H9 (cell line): ENCODE measurements around the gene ME3. TPM values are rescaled to one million over a fixed set of nuclear protein-coding genes. Genes with fewer than 3 reads are reported as not detected.
"Not testable (repeated sequence)": the region's sequence is repeated elsewhere in the genome, so short reads cannot be mapped to it uniquely, and the experiment has no call there.

Experiments
- DNase-seq: peaks from one replicate; pipeline ENCODE4 v3.0.0-alpha.2; 2017
- H2AFZ ChIP-seq: one replicate; pipeline ENCODE4 v1.6.1; 2013; ENCODE audit warnings: mild to moderate bottlenecking, low read length, control low read depth, moderate library complexity
- H2AK5ac ChIP-seq: 2 replicates; pipeline ENCODE4 v1.6.1; 2013; ENCODE audit warnings: low read length, control low read depth, mixed read lengths; ENCODE audit not compliant: insufficient read length
- H2BK120ac ChIP-seq: one replicate; pipeline ENCODE4 v1.6.1; 2013; ENCODE audit warnings: low read depth, mild to moderate bottlenecking, low read length, control low read depth, inconsistent platforms; ENCODE audit not compliant: poor library complexity, severe bottlenecking
- H2BK12ac ChIP-seq: 2 replicates; pipeline ENCODE4 v1.6.1; 2013; ENCODE audit warnings: low read length, control low read depth, mixed read lengths, low read depth; ENCODE audit not compliant: insufficient read length
- H2BK15ac ChIP-seq: 2 replicates; pipeline ENCODE4 v1.6.1; 2013; ENCODE audit warnings: low read depth, low read length, control low read depth
- H2BK20ac ChIP-seq: one replicate; pipeline ENCODE4 v1.6.1; 2013; ENCODE audit warnings: low read depth, mild to moderate bottlenecking, low read length, control low read depth, inconsistent platforms; ENCODE audit not compliant: poor library complexity, severe bottlenecking
- H2BK5ac ChIP-seq: 2 replicates; pipeline ENCODE4 v1.6.1; 2013; ENCODE audit warnings: low read length, control low read depth, mixed read lengths; ENCODE audit not compliant: insufficient read length
- H3K14ac ChIP-seq: 2 replicates; pipeline ENCODE4 v1.6.1; 2013; ENCODE audit warnings: low read length, control low read depth; ENCODE audit not compliant: insufficient read depth
- H3K18ac ChIP-seq: 2 replicates; pipeline ENCODE4 v1.6.1; 2013; ENCODE audit warnings: low read depth, mild to moderate bottlenecking, mixed read lengths, low read length, control low read depth; ENCODE audit not compliant: insufficient read length
- H3K23ac ChIP-seq: 2 replicates; pipeline ENCODE4 v1.6.1; 2013; ENCODE audit warnings: low read length, control low read depth, mixed read lengths, low read depth; ENCODE audit not compliant: insufficient read length
- H3K23me2 ChIP-seq: 2 replicates; pipeline ENCODE4 v1.6.1; 2013; ENCODE audit warnings: low read depth, mild to moderate bottlenecking, mixed read lengths, low read length, control low read depth; ENCODE audit not compliant: insufficient read length, poor library complexity, severe bottlenecking
- H3K27ac ChIP-seq: 2 replicates; pipeline ENCODE4 v1.5.1; 2013; ENCODE audit warnings: low read length, control low read depth, mixed read lengths, low read depth; ENCODE audit not compliant: insufficient read length
- H3K27me3 ChIP-seq: 2 replicates; pipeline ENCODE4 v1.6.1; 2013; ENCODE audit warnings: low read length, control low read depth, inconsistent platforms; ENCODE audit not compliant: insufficient read depth
- H3K4ac ChIP-seq: 2 replicates; pipeline ENCODE4 v1.6.1; 2013; ENCODE audit warnings: low read depth, mild to moderate bottlenecking, control low read depth, inconsistent platforms, low read length, moderate library complexity
- H3K4me1 ChIP-seq: 2 replicates; pipeline ENCODE4 v1.6.1; 2013; ENCODE audit warnings: low read length, control low read depth, inconsistent platforms; ENCODE audit not compliant: insufficient read depth
- H3K4me2 ChIP-seq: 2 replicates; pipeline ENCODE4 v1.6.1; 2013; ENCODE audit warnings: low read length, control low read depth, mixed read lengths; ENCODE audit not compliant: insufficient read length, insufficient read depth
- H3K56ac ChIP-seq: 2 replicates; pipeline ENCODE4 v1.6.1; 2013; ENCODE audit warnings: low read depth, mild to moderate bottlenecking, mixed read lengths, low read length, control low read depth; ENCODE audit not compliant: insufficient read length
- H3K79me1 ChIP-seq: 2 replicates; pipeline ENCODE4 v1.6.1; 2013; ENCODE audit warnings: low read depth, mild to moderate bottlenecking, moderate library complexity, low read length, control low read depth, inconsistent platforms; ENCODE audit not compliant: insufficient read depth, poor library complexity, severe bottlenecking
- H3K79me2 ChIP-seq: 2 replicates; pipeline ENCODE4 v1.6.1; 2013; ENCODE audit warnings: low read length, control low read depth, inconsistent platforms; ENCODE audit not compliant: insufficient read depth
- H3K9ac ChIP-seq: 2 replicates; pipeline ENCODE4 v1.6.1; 2013; ENCODE audit warnings: low read length, control low read depth, mixed read lengths; ENCODE audit not compliant: insufficient read length; ENCODE audit errors: extremely low read depth
- H3K9me3 ChIP-seq: one replicate; pipeline ENCODE4 v1.6.1; 2013; ENCODE audit warnings: low read depth, low read length, inconsistent platforms; ENCODE audit not compliant: control insufficient read depth
- H3T11ph ChIP-seq: one replicate; pipeline ENCODE4 v1.6.1; 2013; ENCODE audit warnings: mild to moderate bottlenecking, low read length, control low read depth, inconsistent platforms
- H4K20me1 ChIP-seq: one replicate; pipeline ENCODE4 v1.6.1; 2013; ENCODE audit not compliant: control insufficient read depth, insufficient read length, insufficient read depth
- H4K5ac ChIP-seq: 2 replicates; pipeline ENCODE4 v1.6.1; 2013; ENCODE audit warnings: low read depth, mild to moderate bottlenecking, mixed read lengths, low read length, control low read depth; ENCODE audit not compliant: insufficient read length
- H4K8ac ChIP-seq: replicated peaks from 2 replicates; pipeline ENCODE4 v1.6.1; 2013; ENCODE audit warnings: low read length, control low read depth, mixed read lengths, low read depth; ENCODE audit not compliant: insufficient read length
- H4K91ac ChIP-seq: 2 replicates; pipeline ENCODE4 v1.6.1; 2013; ENCODE audit warnings: low read depth, mild to moderate bottlenecking, moderate library complexity, mixed read lengths, low read length, control low read depth; ENCODE audit not compliant: insufficient read length
- H3K27ac Mint-ChIP-seq, 3 experiments: 2 replicates in 2 of 3; 3 replicates in 1 of 3; pipeline ENCODE4 v1.8.0; 2020 to 2021; ENCODE audit warnings: mixed read lengths in 3 of 3, mild to moderate bottlenecking in 1 of 3, moderate library complexity in 1 of 3
- H3K27me3 Mint-ChIP-seq: 2 replicates; pipeline ENCODE4 v1.8.0; 2021; ENCODE audit warnings: low read depth, mild to moderate bottlenecking, moderate library complexity, mixed read lengths
- H3K36me3 Mint-ChIP-seq, 3 experiments: 2 replicates in 2 of 3; 3 replicates in 1 of 3; pipeline ENCODE4 v1.8.0; 2020 to 2021; ENCODE audit warnings: low read depth in 3 of 3, mixed read lengths in 3 of 3; ENCODE audit not compliant: insufficient read depth in 1 of 3
- H3K4me1 Mint-ChIP-seq, 2 experiments: 2 replicates each; pipeline ENCODE4 v1.8.0; 2020; ENCODE audit warnings: mixed read lengths in 2 of 2
- H3K4me3 Mint-ChIP-seq, 2 experiments: 2 replicates in 1 of 2; 3 replicates in 1 of 2; pipeline ENCODE4 v1.8.0; 2020 to 2021; ENCODE audit warnings: mild to moderate bottlenecking in 2 of 2, mixed read lengths in 2 of 2, moderate library complexity in 1 of 2
- H3K9me3 Mint-ChIP-seq, 2 experiments: 2 replicates in 1 of 2; 3 replicates in 1 of 2; pipeline ENCODE4 v1.8.0; 2020; ENCODE audit warnings: mild to moderate bottlenecking in 2 of 2, mixed read lengths in 2 of 2, moderate library complexity in 1 of 2
- CTCF ChIP-seq: fragments of 200-600 bp; sonication (generic); conservative IDR thresholded peaks from 3 replicates; pipeline ENCODE4 v1.8.0; 2021; ENCODE audit warnings: antibody characterized with exemption, mild to moderate bottlenecking
- WGBS: extraction: QIAGEN DNeasy Blood & Tissue Kit; methylation state at CpG from one replicate; pipeline ENCODE4 v1.1.7; 2013; ENCODE audit warnings: missing lambda C conversion rate, low lambda C conversion rate, mixed read lengths; ENCODE audit not compliant: insufficient read length; ENCODE audit errors: extremely low coverage; 5-methylcytosine and 5-hydroxymethylcytosine counted together
- total RNA-seq: library from RNA; stranded (reverse); gene quantifications from 2 replicates; pipeline ENCODE4 v1.2.1, GENCODE V29; 2021

ME3 gene
- total RNA-seq, 1 experiment from 2014 or later, result 2.8 TPM

- Mint-ChIP-seq H3K27me3 (no peaks in the 10 kb centered on the region; the same call in 1 of the 2 replicates), H3K36me3 (no peaks in the 10 kb centered on the region), H3K4me3 (no peak overlapping the region), H3K27ac (0 out of 7 replicates have a peak overlapping the region, but pooled peaks of 1 of the 3 experiments have one; percentile 7), H3K4me1 (no peaks in the 10 kb centered on the region), H3K9me3 (peaks cover 3 to 4% of the 10 kb centered on the region in 2 experiments; a peak in 1 of 5 replicates)
- 0 out of 2 replicates have a peak overlapping the region, but pooled peaks have one; percentile 29 for H3K14ac ChIP-seq
- H3K4ac ChIP-seq, result no peak overlapping the region
- no peak overlapping the region for H2AFZ ChIP-seq
- H3K56ac ChIP-seq, result no peak overlapping the region
- H3T11ph ChIP-seq, result no peak overlapping the region
- no peak overlapping the region for H3K23ac ChIP-seq
- no peak for TF ChIP-seq CTCF
- no peak overlapping the region for H3K4me2 ChIP-seq
- no peak overlapping the region for H3K18ac ChIP-seq
- H3K79me2 ChIP-seq, result no peaks in the 10 kb centered on the region
- H3K9ac ChIP-seq, result no peak overlapping the region
- H4K91ac ChIP-seq, result no peak overlapping the region
- no peak overlapping the region for H4K8ac ChIP-seq
- no peak overlapping the region for H3K27ac ChIP-seq
- H4K20me1 ChIP-seq, result no peaks in the 10 kb centered on the region
- no peaks in the 10 kb centered on the region for H3K9me3 ChIP-seq
- DNase-seq, result no peak
- no CpG with 5 or more reads among the region's 1 CpG for WGBS
- no peak overlapping the region for H2BK15ac ChIP-seq
- no peaks in the 10 kb centered on the region for H3K27me3 ChIP-seq
- no peak overlapping the region for H2BK120ac ChIP-seq
- no peak overlapping the region for H2BK5ac ChIP-seq
- H3K4me1 ChIP-seq, result no peaks in the 10 kb centered on the region
- no peak overlapping the region for H2BK12ac ChIP-seq
- no peak overlapping the region for H2AK5ac ChIP-seq
- H4K5ac ChIP-seq, result no peak overlapping the region
- H2BK20ac ChIP-seq, result no peak overlapping the region
- no peaks in the 10 kb centered on the region for H3K79me1 ChIP-seq
- no peaks in the 10 kb centered on the region for H3K23me2 ChIP-seq
Measured at GRCh38 chr11:86658534-86658933, 13.9 kb downstream of the ME3 start.

GRCh38 chr11:86645212-86645611 is 27.2 kb downstream of the ME3 start:
- H2BK20ac ChIP-seq, H3K79me2 ChIP-seq, H3K23ac ChIP-seq, H3K9ac ChIP-seq, H3K27ac ChIP-seq, H3K27ac Mint-ChIP-seq, H2AK5ac ChIP-seq, H3K4ac ChIP-seq, H4K91ac ChIP-seq, H2BK12ac ChIP-seq, H3K4me1 ChIP-seq, H4K5ac ChIP-seq, H3K4me2 ChIP-seq, H3K14ac ChIP-seq, H3K27me3 Mint-ChIP-seq, H3K56ac ChIP-seq, H3K9me3 ChIP-seq, H4K20me1 ChIP-seq, H3K79me1 ChIP-seq, H3K4me1 Mint-ChIP-seq, H2BK15ac ChIP-seq, H3K27me3 ChIP-seq, H2BK120ac ChIP-seq, H3K4me3 Mint-ChIP-seq, H4K8ac ChIP-seq, H2BK5ac ChIP-seq, H3K23me2 ChIP-seq, H2AFZ ChIP-seq, H3K18ac ChIP-seq, DNase-seq, H3T11ph ChIP-seq: not testable (repeated sequence)
- WGBS, result no CpG with 5 or more reads among the region's 3 CpGs
- H3K9me3 Mint-ChIP-seq, result peaks cover 28% of the 10 kb centered on the region in 2 experiments
- peaks cover under 1 to 24% (median 13%) of the 10 kb centered on the region in 3 experiments for H3K36me3 Mint-ChIP-seq
